ENCODE measurements around the gene CDH23.

DNA sequence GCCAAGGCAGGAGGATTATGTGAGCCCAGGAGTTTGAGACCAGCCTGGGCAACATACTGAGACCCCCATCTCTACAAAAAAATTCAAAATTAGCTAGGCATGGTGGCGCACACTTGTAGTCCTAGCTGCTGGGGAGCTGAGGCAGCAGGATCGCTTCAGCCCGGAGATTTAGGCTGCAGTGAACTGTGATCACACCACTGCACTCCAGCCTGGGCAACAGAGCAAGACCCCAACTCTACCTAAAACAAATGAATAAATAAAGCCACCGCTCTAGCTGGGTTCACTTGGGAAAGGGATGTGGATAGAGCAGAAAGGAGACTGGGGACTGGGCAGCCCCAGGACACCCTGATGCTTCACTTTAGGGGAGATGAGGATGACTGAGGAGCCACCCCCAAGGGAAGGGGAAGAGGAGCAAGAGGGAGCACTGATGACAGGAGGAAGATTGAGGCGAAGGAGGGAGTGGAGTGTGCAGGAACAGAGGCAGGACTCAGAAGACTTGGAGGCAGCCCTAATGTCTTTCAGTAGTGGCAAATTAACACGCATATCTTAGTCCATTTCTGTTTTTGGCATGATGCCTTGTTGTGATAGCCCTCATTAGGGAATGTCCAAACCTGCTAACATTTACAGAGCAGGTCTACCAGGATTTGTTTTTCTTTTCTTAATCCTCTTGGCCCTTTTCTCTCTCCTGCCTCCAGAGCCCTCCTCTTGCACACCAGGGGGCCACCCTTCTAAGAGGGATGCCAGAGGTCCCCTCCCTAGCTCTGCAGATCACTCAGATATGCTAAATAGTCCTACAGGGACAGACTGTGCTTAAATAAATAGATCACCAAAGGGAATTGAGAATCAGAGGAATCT is 234.5 kb downstream of the CDH23 start:
- TF ChIP-seq POLR2AphosphoS5 (IDR thresholded peaks at IDR 0.05), result no peak
- TF ChIP-seq CTCF (IDR thresholded peaks at IDR 0.05), result no peak
- no peak for TF ChIP-seq POLR2A (IDR thresholded peaks at IDR 0.05)

Measured in suprapubic skin (tissue), 4 donors.